Measurements from ENCODE around the gene CABP2. TPM values are rescaled to one million over a fixed set of nuclear protein-coding genes. Genes with fewer than 3 reads are reported as not detected.

Gene CABP2
- total RNA-seq, 1 donor from 2014 or later = not detected

DNA sequence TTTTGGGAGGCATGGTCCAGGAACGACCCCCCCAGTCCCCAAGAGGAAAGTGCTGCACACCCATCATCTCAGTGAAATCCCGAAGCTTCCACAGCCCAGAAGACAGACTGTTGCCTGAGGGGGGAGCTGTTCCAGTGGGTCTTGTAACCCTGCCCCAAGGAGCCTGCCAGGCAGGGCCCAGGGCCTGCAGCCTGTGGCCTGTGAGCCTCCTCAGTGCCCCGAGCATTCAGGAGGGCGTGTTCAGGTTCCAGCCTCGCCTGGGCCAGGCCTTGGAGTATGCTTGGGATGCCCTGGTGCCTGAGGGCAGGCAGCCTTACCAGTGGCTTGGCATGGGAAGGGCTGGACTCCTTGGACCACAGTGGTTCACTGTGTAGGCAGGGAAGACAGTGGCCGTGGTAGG is 18.0 kb upstream of the CABP2 start:
- intact Hi-C loops (cut with DNase I) = no loop called here

DNA sequence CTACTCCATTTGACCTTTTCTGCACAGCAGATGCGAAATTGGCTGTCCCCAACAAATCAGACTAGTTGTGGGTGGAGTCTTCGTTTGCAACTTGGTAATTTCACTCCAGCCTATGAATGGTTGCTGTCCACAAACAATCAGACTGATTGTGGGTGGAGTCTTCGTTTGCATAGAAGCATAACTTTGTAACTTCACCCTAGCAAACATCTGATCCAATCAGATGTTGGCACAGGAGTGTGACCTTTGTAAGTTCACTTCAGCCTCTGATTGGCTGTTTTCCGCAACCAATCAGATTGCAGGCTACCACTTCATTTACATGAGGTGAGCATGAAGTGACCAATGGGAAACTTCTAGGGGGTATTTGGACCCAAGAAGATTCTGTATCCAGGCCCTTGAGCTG is 16.3 kb upstream of the CABP2 start:
- intact Hi-C loops (cut with DNase I) = no loop called here
- DNase-seq (ENCODE audit: low spot score) = no peak

More for the DNA sequence above, 18.0 kb upstream of the CABP2 start:
- no peak for DNase-seq (ENCODE audit: low spot score)

DNA sequence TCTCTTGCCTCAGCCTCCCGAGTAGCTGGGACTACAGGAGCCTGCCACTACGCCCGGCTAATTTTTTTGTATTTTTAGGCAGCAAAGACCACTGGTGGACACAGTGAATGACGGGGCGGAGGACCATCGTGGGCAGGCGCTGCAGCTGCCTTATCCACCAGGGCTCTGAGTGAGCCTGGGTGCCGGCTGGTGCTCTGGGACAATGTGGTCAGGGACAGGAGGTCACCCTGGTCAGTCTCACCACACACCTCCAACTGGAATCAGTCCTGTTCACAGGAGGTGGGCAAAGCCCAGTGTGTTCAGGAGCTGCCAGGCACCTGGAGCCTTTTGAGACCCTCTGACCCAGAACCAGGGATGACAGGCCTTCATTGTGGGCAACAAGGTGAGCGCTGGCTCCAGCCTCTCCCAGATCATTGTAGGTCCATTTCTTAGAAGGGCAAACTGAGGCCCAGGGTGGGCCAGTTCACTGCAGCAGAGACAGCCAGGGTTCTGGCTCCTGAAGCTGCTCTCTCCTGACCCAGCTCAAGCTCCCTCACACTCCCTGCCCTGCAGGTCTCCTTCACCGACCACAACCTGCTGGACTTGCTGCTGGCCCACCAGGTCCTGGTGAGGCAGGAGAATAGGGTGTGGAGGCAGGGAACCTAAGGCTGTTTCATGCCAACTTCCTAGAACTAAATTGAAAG is 15.7 kb upstream of the CABP2 start:
- no peak for DNase-seq (ENCODE audit: low spot score)
- intact Hi-C loops (cut with DNase I) = no loop called here

DNA sequence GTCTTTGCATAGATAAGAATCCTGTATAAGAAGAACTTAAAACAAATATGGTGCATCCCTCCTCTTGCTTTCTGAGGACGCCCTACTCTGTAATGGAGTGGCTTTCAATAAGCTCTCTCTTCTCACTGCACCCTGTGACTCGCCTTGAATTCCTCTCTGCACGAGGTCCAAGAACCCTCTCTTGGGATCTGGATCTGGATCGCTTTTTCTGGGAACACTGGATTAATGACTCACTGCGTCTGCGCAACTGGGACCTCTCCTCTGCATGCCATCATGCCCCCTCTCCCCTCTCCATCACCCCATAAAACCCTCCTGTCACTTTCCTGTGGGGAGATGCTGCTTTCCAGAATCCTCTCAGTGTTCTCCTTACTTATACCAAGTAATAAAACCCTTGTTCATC is 15.1 kb upstream of the CABP2 start:
- intact Hi-C loops (cut with DNase I) = no loop called here
- DNase-seq (ENCODE audit: low spot score) = no peak

DNA sequence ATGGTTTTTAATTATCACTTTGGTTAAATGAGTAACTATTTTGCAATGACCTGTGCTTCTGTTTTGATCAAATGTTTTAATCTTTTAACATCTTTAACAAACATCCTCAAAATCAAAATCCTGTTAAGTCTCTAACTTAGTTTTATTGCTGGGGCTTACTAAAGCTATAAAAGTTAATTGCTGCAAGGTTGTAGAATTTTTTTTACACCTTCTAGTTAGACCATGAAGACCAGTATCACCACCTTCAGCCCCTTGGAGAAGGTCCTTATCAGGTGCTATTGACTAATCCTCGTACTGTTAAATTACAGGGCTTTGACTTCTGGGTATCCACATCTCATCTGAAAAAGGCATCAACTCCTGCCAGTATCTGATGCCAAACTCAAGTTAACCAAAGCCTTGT is 12.3 kb upstream of the CABP2 start:
- DNase-seq (ENCODE audit: low spot score) = no peak
- intact Hi-C loops (cut with DNase I) = no loop called here

DNA sequence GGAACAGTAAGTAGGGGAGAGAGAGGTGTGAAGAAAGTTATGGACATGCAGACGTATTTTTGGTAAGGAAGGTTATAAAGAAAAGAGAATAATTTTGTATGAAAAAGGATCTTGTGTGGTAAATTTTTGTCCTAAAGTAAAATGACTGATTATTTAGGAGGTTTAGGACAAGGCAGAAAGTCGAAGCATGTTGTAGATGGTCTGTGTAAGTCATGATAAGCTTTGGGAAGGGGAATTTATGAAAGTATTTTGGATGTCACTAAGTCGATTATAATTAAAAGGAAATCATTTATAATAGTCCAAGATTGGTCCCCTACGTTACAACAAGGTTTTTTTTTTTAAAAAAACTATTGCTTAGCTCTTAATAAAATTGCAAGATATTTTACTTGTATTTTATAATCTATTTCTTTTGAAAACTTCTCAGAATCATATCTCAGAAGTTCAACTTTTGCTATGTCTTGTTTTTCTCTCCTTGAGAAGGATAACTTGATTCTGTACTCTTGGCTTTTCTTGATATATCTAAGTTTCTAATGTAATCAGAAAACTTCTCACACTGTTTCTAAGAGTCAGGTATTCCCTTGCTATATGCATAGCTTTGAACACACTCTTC is 10.9 kb upstream of the CABP2 start:
- intact Hi-C loops (cut with DNase I) = no loop called here
- DNase-seq (ENCODE audit: low spot score) = no peak

DNA sequence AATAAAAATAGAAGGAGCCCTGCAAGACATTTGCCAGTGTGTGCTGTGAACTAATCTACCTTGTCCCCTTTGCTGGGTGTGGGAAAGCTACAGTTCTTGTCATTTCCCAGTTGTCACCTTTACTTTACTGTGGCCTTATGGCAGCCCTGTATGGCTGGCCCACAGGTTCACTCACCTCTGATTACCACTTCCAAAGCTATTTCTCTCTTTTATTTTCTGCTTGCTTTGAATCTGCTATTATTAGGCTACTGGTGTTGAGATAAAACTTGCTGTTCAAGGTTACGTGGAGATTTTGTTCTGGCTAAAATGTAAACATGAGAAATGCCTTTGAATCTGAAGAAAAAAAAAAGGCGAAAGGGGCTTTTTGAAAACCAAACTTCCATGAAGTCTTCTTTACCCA is 9.6 kb upstream of the CABP2 start:
- DNase-seq (ENCODE audit: low spot score) = no peak
- intact Hi-C loops (cut with DNase I) = no loop called here

DNA sequence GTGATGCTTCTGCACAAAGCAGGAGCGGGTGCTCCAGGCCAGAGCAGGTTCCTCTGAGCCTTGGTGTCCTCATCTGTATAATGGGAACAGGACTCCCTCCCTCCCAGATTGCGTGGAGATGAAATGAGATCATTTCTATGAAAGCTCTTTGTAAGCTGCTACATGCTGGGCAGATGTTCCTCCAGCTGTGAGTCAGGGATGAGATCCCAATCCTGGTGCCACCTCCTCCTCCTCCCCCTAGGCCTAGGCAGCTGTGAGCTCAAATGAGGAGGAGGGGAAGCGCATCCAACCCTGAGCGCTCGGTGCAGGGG is 7.0 kb upstream of the CABP2 start:
- intact Hi-C loops (cut with DNase I) = no loop called here
- no peak for DNase-seq (ENCODE audit: low spot score)

DNA sequence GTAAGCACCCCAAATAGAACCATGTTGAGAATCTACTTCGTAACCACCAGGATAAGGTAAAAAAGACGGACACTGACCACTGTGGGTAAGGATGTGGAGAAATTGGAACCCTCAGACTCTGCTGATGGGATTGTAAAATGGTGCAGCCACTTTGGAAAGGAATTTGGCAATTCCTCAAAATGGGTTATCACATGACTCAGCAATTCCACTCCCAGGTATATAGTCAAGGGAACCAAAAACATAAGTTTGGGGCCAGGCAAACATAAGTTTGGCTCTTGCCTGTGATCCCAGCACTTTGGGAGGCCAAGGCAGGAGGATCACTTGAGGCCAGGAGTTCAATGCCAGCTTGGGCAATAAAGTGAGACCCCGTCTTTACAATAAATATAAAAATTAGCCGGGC is 5.1 kb upstream of the CABP2 start:
- intact Hi-C loops (cut with DNase I) = no loop called here
- DNase-seq (ENCODE audit: low spot score) = no peak

DNA sequence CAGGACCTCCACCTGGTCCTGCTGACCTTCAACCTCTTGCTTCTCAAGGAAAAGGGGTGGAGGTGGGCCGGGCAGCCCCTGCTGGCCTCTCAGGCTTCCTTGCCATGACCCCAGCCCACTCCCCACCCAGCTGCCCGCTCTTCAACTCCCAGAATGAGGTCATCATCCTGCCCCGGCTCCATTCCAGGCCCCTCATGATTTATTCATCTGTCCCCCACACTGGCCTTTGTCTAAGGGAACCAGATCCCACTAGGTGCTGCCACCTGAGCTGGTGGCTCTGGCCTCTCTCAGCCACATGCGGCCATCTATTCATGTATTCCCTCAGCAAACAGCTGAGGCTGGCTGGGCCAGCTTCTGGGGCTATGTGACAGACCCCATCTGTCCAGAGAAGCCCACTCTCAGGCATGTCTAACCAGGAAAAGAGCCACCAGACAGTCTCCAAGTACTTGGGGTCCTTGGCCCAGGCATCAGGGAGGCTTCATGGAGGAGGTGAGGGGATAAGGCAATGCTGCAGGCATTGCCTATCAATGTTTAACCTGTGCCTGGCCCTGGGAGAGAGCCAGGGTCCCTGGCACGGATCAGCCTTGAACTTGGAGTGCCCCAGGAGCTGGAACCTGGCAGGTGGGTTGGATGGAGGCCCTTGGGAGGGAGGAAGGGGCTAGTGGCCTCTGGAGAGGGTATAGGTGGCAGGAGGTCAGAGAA is 2.2 kb upstream of the CABP2 start:
- intact Hi-C loops (cut with DNase I) = no loop called here
- no peak for DNase-seq (ENCODE audit: low spot score)

DNA sequence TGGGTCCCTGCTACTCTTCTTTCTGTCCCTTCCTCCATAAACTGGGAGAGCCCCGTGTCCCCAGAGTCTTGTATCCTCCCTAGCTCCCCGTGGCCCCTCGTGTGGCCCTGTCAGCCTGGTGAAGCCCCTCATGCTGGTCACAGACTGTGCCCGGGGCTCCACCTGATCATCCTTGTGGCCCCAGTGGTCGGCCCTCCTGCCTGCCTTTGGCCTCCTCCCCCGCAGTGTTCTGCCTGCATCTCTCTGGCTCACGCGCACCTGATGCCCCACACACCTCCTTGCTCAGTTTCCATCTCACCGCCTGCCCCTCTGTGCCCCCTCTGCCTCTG is 1.2 kb upstream of the CABP2 start:
- no peak for DNase-seq (ENCODE audit: low spot score)
- intact Hi-C loops (cut with DNase I) = no loop called here

DNA sequence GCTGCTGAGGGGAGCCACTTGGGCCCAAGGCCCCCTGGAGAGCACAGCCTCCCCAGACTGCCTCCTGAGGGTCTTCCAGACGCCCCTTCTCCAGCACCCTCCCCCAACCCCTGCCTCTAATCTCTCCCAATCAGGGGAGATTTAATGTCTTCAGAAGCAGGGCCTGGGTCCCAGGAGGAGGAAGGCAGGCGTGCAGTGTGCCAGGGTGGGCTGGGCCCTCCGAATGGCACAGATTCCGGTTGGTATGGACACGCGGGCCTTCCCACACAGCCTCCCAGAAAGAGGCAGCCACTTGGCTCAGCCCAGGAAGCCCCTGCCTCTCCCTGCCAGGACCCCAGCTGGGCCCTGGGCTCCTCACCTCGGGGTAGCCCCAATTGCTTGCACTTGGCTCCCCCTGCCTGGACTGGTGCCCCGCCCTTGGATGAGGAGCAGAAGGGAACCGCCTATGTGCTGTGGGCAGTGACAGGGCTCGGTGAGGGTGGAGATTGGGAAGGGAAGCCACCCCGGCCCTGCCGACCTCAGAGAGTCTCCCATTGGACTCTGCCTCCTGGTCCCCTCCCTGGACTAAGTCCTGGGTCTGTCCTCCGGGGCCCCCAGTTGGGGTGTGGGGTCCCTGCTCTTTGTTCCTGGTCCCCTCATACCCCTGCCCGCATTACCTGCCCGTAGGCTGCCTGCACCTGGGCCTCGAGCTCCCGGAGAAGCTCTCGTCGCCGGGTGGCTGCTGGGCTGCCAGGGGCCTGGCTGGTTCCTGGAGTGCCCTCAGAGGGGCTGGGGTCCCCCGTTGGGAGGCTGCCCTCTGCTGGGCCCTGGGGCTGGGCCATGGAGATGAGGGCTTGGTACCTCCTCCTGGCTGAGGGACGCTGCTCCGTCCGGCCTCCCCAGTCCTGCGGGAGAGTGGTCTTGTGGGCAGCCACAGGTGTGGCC is 572 bp upstream of the CABP2 start:
- intact Hi-C loops (cut with DNase I) = no loop called here
- DNase-seq (ENCODE audit: low spot score) = no peak

DNA sequence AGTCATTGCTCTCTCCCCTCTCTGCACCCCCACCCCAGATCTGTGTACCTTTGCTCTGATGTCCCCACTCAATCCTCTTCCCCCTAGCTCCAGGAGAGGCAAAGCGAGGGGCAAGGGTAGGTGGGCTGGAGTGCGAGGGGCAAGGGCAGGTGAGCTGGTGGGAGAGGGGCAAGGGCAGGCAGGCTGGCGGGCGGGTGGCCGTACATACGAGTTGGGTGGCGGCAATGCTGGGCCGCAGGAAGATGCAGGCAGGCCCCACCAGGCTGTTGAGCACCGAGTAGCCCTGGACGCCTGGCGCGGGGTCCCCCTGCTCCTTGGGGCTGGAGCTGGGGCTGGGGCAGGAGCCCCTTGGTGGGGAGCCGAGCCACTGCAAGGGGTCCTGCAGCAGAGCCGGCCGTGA is 908 bp downstream of the CABP2 start:
- no peak for DNase-seq (ENCODE audit: low spot score)
- intact Hi-C loops (cut with DNase I) = no loop called here

DNA sequence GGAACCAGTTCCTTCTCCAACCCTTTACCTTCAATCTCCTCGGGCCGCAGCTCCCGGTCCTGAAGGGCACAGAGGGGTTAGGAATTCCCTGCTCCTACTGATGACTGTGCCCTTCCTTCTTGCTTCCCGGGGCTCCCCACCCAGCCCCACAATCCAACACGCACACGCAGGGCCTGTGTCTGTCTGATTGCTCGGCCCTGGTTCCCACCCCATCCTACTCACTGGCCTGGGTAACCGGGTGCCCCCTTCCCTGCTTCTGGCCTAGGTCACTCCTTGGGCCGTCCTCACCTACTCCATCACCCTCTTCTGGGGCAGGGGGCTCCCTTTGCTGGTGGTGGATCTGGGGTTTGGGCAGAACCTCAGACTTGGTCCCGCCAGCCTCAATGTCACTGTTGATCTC is 1.3 kb downstream of the CABP2 start:
- no peak for DNase-seq (ENCODE audit: low spot score)
- intact Hi-C loops (cut with DNase I) = no loop called here

DNA sequence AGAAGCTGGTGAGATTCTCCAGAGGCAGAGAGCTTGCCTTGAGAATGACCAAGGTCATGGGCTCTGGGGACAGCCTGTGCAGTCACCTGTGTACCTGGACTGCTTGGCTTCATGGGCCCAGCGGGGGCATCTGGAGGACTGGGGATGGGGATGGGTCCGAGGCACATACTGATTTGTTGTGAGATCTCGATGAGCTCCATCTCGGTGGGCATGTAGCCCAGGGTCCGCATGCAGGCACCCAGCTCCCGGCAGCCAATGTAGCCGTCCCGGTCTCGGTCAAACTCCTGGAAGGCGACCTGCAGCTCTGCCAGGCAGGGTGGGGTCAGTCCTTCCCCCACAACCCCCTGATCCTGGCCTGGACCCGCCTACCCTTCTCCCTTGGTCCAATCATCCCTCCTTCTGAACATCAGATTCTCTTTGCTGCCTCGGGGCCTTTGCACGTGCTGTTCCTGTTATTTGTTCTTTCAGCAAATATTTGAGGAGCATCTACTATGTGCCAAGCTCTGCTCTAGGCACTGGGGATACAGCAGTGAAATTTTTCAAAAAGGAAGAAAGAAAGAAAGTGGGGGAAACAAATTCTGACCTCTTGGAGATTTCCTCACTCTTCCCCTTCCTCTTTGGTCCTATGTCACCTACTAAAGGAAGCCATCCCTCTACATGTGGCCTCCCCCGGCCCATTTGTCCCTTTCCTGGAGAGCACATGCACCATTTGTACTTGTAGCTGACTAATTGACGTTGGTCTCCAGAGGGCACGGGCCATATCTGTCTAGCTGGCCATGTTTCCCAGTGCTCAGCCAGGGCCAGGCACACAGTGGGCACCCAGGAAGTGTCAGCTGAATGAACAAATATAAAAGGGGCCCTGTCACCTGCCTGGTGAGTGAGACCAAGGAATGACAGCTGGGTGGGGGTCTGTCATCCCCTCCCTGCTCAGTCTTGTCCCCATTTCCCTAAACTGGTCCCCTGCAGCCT is 2.1 kb downstream of the CABP2 start:
- intact Hi-C loops (cut with DNase I) = no loop called here

DNA sequence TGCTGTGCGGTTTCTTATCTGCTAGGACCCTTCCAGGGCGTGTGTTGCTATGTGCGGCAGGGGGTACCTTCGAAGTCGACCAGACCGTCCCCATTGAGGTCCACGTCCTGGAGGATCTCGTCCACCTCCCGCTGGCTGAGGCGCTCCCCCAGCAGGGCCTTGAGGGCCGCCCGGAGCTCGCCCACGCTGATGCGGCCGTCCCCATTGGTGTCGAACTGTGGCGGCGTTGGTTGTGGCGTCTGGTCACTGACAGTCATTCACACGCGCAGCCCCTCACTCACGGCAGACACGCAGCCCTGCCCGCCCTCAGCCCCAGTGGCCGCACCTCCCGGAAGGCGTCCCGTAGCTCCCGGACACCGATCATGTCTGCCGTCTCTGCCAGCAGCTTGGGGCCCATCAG is 3.5 kb downstream of the CABP2 start:
- intact Hi-C loops (cut with DNase I) = no loop called here
- DNase-seq (ENCODE audit: low spot score) = no peak

More for the DNA sequence above, 2.1 kb downstream of the CABP2 start:
- DNase-seq (ENCODE audit: low spot score) = no peak

DNA sequence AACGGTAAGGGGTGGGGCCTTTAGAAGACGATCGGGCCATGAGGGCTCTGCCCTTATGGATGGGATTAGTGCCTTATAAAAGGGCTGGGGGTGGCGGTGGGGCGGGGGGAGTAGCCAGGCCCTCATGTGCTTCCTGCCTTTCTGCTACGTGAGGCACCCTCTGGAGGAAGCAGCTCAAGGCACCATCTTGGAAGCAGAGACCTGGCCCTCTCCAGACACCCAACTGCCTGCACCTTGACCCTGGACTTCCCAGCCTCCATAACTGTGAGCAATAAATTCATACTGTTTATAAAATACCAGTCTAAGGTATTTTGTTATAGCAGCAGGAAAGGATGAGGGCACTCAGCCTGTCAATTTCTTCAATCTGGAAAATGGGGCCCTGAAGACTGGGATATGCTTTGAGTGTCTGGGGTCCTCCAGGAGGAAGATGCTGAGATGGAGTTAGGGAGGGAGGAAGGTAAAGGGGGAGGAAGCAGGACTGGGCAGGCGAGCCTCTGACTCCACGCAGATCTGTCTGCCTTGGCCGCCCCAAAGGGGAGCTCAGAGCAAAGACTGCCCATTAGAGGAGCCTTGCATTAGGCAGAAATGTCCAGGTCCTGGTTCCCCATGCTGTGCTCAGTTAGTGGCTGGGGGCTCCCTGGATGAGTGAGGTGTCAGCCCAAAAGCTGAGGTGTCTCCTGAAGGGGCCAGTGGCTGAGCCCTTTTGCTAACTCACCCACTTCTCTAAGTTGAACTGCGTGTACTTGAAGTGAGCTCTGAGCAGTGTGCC is 5.3 kb downstream of the CABP2 start:
- no peak for DNase-seq (ENCODE audit: low spot score)
- intact Hi-C loops (cut with DNase I) = no loop called here

DNA sequence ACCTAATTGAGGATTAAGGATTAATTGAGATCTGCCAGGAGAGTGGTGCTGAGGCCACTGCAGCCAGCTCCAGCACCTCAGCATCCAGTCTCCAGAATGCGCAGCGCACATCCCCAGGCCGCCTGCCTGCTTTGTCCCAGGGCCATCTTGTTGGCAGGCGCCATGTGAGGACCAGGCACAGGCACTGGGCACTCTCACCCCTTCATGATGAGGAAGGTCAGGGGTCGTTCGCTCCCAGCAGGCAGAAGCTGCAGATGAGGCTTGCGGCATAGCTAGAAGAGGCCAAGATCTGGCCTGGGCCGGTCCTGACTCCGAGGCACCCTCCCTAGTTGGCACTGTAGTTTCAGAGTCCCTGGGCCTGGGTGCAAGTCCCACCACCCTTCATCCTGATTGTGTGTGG is 6.4 kb downstream of the CABP2 start:
- no peak for DNase-seq (ENCODE audit: low spot score)
- intact Hi-C loops (cut with DNase I) = no loop called here

DNA sequence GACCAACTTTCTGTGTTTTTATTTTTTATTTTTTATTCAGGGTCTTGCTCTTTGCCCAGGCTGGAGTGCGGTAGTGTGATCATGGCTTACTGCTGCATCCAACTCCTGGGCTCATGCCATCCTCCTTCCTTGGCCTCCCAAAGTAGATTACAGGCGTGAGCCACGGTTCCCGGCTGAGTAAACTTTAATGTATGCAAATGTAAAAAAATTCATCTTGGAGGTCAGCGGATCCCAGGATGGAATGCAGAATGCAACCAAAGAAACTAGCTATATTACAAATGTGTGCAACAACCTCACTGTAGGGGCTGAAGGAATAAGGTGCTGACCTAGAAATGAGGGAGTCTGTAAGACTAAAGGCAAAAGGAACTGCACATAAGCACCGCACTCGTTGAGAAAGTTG is 9.1 kb downstream of the CABP2 start:
- DNase-seq (ENCODE audit: low spot score) = no peak
- intact Hi-C loops (cut with DNase I) = no loop called here
